Measurements from ENCODE around the gene ZFP69. TPM values are rescaled to one million over a fixed set of nuclear protein-coding genes. Genes with fewer than 3 reads are reported as not detected.

ZFP69 gene
- 1.4 and 2.7 TPM in 2 replicates for total RNA-seq (ENCODE audit: low replicate concordance)

GRCh38 chr1:40476924-40477677 lies at the start of gene ZFP69:
Gene ZFP69, plus strand, starts transcription at chr1:40477290. Its CDS starts 2,072 bp downstream, at chr1:40479362.

GRCh38 chr1:40449684-40450494 lies 27.2 kb upstream of the ZFP69 start, which contains the start of gene ZFP69B:
Gene ZFP69B, plus strand, starts transcription at chr1:40450476. Its CDS starts 486 bp downstream, at chr1:40450962.

DNA sequence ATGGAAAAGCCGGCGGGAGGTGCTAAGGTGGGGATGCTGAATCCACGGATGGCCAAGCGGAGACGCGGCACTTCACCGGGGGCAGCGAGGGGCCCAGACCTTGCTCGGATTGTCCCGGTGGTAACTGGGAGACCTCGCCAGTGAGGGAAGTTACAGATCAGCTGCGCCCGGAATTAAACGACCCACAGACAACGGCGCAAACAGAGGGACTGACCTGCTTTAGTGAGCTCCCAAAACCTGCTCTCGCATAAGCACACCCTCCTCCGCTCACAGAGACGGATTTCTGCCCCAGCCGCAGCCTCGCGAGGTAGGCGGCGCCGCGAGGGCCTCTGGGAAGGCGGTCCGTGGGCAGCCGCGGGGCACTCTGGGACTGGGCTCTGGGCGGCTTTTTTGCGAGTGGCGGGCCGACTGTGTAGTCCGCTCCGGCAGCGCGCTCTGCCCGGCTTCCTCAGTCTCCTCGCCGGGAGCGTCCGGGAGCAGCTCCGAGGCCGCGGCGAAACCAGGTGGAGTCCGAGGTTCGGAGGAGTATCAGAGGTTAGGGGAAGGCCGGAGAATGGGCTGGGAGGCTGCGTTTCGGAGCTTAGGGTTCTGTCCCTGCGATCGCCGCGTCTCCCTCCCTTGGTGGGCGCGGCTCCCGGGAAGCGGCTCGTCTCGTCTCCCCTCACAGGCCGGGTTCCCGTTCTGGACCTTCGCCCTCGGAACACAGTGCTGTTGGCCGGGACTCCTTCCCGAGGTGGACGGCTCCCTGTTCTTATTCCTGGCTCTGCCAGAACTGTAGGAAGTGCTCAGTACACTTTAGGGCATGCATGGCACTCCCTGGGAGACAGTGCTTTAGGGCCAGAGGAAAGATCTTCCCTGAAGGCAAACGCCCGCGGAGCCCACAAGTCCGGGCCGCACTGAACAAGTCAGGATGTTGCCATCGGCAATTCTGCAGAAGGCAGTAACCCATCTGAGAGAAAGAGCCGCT lies 31.6 kb downstream of the ZFP69 start, which contains the start of gene EXO5:
TSS of gene EXO5 (plus strand) at position 393 of the 967 bp plus-strand sequence. CDS start 5,778 bp downstream, outside the sequence.

DNA sequence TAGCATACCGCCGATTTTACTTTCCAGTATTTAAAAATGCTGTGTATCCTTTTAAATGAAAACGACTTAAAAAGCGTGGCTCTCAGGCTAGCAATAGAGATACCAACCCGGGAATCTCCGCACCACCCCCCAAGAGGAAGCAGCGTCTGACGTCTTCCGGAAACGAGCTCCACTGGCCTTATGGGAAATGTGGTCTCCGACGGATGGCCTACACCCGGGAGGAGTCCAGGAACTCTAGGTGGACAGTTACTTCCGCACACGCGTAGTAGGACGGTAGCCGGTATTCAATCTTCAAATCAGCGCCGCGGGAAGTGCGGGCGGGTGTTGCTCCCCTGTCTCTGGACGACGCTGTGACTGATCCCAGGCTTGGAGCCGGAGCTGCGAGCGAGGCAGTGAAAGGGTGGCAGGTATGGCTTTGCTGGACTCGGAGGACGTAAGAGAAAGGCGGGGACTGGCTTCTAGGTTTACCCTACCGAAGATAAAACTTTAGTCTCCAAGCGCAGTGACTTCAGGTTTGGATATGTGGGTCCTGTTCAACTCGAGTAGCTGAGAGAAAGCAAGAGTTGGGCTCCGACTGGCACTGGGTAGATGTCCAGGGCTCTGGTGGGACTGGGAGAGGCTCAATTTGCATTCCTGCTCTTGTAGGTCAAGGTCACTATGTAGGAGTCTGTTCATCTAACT lies 54.4 kb downstream of the ZFP69 start, which contains the start of gene ZNF684:
TSS of gene ZNF684 (plus strand) at position 257 of the 681 bp plus-strand sequence. CDS start 1,530 bp downstream, outside the sequence.

Other genes starting within 250 kb of the ZFP69 start
- not detected in 2 replicates for gene TMCO2, start 229.4 kb upstream of the ZFP69 start, total RNA-seq (ENCODE audit: low replicate concordance)
- gene ZMPSTE24, start 219.1 kb upstream of the ZFP69 start, total RNA-seq (ENCODE audit: low replicate concordance): 41.4 and 53.4 TPM in 2 replicates
- gene COL9A2, start 160.0 kb upstream of the ZFP69 start, total RNA-seq (ENCODE audit: low replicate concordance): 0.59 and 1.3 TPM in 2 replicates
- 5.7 and 8.6 TPM in 2 replicates for gene SMAP2, start 103.6 kb upstream of the ZFP69 start, total RNA-seq (ENCODE audit: low replicate concordance)
- gene ZFP69B, start 26.8 kb upstream of the ZFP69 start, total RNA-seq (ENCODE audit: low replicate concordance): 1.1 and 7.2 TPM in 2 replicates
- gene EXO5, start 31.5 kb downstream of the ZFP69 start, total RNA-seq (ENCODE audit: low replicate concordance): 6.2 and 9.4 TPM in 2 replicates
- 2.9 and 3.6 TPM in 2 replicates for gene ZNF684, start 54.3 kb downstream of the ZFP69 start, total RNA-seq (ENCODE audit: low replicate concordance)
- 0.23 and 1.1 TPM in 2 replicates for gene RIMS3, start 188.4 kb downstream of the ZFP69 start, total RNA-seq (ENCODE audit: low replicate concordance)
- 19.1 and 45.6 TPM in 2 replicates for gene NFYC, start 214.4 kb downstream of the ZFP69 start, total RNA-seq (ENCODE audit: low replicate concordance)

Measured in smooth muscle cell of the coronary artery (primary cell).